HG02588 (cell line): ENCODE results near the gene MYH7.
"Not testable (repeated sequence)": the region's sequence is repeated elsewhere in the genome, so short reads cannot be mapped to it uniquely, and the experiment has no call there.

Experiments used
- ATAC-seq: cut with Tn5 transposase; IDR thresholded peaks from one replicate; pipeline ENCODE4 v1.9.1; 2021; ENCODE audit warnings: mild to moderate bottlenecking, moderate library complexity; ENCODE audit not compliant: unreplicated experiment

MYH7 gene

DNA sequence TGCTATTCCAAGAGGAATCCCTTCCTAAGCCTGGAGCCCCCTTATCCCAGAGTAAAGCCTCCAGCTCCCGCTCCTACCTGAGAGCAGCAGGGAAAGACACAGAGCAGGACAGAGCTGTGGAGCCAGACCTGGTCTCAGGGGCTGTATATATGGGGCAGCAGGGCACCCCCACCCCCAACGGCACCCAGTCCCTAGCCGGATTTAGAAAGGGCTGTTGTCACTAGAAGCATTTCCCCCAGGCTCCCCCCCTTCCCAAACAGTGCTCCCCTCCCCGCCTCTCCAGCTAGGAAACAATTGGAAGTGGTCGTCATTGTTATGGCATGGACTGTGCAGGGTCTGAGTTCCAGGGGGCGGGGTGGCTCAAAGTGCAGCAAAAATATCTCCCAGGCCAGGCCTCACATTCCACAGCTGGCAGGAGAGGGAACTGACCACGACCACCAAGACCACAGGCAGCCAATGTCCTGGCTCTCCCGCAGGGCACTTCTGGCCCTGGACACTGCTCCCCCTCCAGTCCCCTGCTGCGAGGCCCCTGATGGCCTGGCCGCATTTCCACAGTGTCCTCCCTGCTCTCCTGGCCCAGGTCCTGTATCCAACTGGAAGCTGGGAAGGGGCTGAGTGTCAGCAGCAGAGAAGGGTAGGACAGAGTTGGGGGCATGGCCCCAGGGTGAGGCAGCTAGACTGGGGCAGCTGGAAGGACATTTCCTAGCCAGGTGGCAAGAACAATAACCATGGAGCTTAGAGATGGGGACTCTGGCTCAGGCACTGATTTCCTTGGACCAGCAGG lies at the start of gene MYH7:
MYH7 (minus strand) TSS at position 118 of the 784 bp plus-strand sequence. CDS start 1,928 bp downstream, outside the sequence.
- ATAC-seq, result no peak

DNA sequence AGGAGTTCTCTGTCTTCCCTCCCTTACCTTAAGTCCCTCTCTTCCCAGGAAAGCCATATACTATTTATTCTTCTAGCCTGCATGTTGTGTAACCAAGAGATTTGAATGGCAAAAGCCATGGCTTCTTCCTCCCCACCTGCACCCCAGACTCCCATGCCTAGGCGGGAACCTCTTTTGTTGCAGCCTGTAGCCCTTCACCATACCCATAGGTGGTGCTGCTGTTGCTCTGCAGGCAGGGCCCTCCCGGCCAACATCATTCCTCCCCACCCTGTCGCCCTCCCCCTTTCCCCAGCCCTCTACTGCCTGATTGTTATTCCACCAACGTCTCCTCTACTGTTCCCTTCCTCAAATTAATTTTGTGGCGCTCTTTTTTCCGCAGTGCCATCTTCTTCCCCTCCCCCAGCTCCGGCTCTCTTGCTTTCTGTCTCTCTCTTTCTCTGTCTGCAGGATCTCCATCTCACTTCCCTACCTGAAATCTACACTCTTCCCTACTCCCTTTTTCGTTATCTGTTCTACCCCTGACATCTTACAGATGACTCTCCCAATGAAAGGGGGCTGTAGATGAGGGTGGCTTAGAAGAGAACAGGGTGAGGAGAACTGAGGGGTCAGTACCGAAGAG lies 47.9 kb upstream of the MYH7 start:
- ATAC-seq, result no peak

DNA sequence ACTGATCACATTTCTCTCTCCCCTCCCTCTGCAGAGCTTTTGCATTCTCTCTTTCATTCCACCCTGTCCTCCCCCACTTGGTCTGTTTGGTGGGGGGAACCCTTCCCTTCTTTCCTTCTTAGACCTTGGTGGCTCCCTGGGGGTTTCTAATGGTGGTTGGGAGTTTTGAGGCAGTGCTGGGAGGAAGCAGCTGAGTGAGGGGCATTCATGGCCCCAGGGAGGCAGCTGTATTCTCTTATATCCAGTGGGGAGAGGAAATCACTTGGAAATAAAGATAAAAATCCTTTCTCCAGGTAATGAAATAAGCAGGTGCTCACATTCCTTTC lies 47.3 kb upstream of the MYH7 start:
- ATAC-seq, result no peak

- ATAC-seq, result no peak
Observed at GRCh38 chr14:23481979-23482822, 46.7 kb upstream of the MYH7 start.

- ATAC-seq, result no peak
Observed at GRCh38 chr14:23481362-23481970, 46.0 kb upstream of the MYH7 start.

GRCh38 chr14:23478109-23478759 lies 42.8 kb upstream of the MYH7 start:
- no peak for ATAC-seq

- ATAC-seq, result no peak
Observed at GRCh38 chr14:23470947-23471346, 35.5 kb upstream of the MYH7 start.

GRCh38 chr14:23469906-23470403 lies 34.5 kb upstream of the MYH7 start:
- ATAC-seq, result peak; percentile 1

DNA sequence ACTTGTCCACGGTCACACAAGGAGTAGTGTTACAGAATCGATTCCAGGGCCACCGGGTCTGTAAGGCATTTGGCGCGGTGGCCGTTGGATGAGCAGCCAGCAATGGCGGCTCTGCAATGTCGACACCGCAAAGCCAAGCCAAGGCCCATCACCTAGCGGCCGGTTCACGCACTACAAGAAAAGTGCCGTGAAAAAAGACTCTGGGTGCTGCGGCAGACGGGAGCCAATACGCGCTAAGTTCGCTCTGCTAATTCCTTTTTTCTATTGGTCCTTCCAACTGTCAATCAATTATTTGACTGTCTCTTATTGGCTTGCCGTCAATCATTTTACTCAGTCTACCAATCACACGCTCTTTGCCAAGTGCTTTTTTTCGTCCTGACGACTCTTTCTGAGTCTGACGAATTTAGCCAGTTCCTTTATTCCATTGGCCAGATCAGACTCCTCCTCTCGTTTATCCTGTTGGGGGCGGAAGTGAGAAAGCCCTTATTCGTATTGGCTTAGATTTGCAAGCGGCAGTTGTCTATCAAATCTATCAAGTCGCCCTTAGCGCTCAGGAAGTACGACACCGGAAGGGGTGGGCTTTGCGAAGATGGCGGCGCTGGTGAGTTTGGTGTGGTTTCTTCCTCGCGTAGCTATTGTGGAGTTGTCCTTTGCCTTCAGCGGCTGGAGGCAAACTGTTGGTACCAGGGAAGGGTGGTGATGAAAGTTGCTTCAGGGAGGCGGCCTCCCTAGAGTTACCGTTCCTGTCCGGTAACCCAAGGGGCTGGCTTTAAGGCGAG lies 33.9 kb upstream of the MYH7 start, which contains the start of gene NGDN:
NGDN (plus strand) TSS at position 577 of the 779 bp plus-strand sequence; CDS start at position 590, 13 bp downstream.
- ATAC-seq, result peak; percentile 92

DNA sequence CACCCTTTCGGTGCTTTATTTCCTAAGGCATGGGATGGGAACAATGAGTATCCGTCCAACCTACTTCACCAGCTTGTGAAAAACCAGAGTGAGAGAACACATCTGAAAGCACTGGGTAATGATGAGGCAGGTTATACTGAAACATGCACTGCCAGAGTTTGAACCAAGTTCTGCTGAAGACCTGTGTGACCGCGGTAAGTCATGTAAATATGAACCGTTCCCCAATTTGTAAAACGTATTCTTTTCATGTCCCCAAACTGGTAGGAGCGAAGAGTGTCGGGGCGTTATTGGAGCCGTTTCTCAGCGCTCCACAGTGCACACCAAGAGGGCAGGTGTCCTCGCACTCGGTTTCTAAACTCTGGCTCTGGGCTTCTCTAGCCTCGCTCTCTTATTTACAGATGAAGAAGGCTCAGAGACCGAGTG lies 33.3 kb upstream of the MYH7 start:
- no peak for ATAC-seq

DNA sequence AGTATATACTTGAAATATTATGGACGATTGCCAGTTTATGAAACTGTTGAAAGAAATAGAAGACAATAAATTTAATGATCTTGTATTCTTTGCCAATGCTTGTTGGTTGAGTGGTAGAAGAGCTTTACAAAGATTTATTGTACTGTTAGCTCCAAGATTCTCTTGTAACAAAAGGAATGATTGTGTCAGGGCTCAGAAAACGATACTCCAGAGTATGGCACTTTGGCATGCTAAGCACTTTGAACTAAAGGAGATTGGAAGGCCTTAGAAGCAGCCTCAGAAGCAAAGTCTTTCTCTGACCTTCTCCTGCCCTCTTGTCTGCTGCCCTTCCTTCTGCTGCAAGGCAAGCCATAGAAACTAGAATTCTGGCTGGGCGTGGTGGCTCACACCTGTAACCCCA lies 29.8 kb upstream of the MYH7 start:
- ATAC-seq, result no peak

DNA sequence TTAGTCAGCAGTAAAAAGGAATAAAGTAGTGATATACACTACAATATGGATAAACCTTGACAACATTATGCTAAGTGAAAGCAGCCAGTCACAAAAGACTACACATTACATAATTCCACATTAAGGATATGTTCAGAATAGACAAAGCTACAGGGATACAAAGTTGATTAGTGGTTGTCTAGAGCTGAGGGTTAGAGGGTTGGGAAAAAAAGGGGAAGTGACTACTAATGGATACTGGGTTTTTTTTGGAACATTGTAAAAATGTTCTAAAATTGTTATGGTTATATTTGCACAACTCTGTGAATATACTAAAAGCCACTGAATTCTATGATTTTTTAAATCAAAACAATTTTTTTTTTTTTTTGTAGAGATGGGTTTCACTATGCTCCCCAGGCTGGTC lies 29.2 kb upstream of the MYH7 start:
- no peak for ATAC-seq

GRCh38 chr14:23460960-23461359 lies 25.5 kb upstream of the MYH7 start:
- ATAC-seq, result no peak

DNA sequence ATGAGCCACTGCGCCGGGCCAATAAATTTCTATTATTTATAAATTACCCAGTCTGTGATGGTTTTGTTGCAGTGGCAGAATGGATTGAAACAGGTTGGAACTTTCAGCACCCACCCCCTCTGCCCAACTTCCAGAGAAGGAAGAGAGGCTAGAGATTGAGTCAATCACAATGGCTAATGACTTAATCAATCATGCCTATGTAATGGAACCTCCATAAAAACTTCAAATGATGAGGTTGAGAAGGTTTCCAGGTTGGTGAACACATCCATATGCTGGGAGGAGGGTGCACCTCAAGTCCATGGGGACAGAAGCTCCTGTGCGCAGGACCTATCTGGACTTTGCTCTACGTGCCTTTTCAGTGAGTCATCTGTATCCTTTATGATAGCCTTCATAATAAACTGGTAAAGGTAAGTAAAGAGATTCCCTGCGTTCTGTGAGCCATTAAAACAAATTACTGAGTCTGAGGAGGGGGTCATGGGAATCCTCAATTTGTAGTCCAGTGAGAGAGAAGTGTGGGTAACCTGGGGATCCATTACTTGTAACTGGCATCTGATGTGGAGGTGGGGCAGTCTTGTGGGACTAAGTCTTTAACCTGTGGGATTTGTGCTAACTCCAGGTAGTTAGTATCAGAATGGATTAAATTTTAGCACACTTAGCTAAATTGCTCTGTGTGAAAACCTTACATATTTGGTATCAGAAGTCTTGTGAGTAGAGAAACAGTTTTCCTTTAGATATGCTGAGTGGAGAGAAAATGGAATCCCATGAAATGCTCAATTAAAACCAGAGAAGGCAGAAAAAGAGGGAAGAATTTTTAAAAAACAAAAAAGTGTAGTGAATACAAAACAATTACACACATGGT lies 22.4 kb upstream of the MYH7 start:
- ATAC-seq, result no peak

DNA sequence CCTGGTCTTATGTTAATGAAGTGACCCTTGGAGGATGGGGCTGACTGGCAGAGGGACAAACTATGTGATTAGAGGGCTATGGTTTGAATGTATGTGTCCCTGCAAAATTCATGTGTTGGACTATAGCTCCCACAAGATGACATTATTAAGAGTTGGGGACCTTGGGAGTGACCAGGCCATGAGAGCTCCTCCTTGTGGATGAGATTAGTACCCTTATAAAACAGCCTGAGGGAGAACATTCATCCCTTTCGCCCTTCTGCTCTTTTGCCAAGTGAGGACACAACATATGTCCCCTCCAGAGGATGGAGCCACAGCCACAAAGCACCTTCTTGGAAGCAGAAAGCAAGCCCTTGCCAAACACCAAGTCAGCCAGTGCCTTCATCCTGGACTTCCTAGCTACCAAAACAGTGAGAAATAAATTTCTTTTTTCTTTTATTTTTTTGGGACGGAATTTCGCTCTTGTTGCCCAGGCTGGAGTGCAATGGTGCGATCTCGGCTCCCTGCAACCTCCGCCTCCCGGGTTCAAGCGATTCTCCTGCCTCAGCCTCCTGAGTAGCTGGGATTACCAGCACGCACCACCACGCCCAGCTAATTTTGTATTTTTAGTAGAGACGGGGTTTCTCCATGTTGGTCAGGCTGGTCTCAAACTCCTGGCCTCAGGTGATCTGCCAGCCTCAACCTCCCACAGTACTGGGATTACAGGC lies 21.6 kb upstream of the MYH7 start:
- not testable (repeated sequence) for ATAC-seq

GRCh38 chr14:23454445-23454856 lies 19.0 kb upstream of the MYH7 start:
- no peak for ATAC-seq

GRCh38 chr14:23452237-23452636 lies 16.8 kb upstream of the MYH7 start:
- no peak for ATAC-seq

DNA sequence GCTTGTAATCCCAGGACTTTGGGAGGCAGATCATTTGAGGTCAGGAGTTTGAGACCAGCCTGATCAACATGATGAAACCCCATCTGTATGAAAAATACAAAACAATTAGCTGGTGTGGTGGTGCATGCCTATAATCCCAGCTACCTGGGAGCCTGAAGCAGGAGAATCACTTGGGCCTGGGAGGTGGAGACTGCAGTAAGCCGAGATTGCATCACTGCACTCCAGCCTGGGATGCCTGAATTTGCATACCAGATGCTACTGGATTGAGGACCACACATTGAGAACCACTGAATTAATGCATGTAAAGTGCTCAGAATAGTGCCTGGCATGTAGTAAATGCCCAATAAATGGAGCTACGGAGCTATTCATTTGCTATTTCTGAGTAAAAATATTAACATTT lies 14.9 kb upstream of the MYH7 start:
- no peak for ATAC-seq
